HS-5 (cell line): ENCODE measurements around the gene C3orf33.
A peak's percentile ranks its signal among the peaks of the same experiment; 100 is the strongest.
"Not testable (repeated sequence)": the region's sequence is repeated elsewhere in the genome, so short reads cannot be mapped to it uniquely, and the experiment has no call there.

Source experiments
- DNase-seq: peaks from one replicate; pipeline ENCODE4 v3.0.0-alpha.2; 2012; ENCODE audit warnings: low read depth

C3orf33 gene

DNA sequence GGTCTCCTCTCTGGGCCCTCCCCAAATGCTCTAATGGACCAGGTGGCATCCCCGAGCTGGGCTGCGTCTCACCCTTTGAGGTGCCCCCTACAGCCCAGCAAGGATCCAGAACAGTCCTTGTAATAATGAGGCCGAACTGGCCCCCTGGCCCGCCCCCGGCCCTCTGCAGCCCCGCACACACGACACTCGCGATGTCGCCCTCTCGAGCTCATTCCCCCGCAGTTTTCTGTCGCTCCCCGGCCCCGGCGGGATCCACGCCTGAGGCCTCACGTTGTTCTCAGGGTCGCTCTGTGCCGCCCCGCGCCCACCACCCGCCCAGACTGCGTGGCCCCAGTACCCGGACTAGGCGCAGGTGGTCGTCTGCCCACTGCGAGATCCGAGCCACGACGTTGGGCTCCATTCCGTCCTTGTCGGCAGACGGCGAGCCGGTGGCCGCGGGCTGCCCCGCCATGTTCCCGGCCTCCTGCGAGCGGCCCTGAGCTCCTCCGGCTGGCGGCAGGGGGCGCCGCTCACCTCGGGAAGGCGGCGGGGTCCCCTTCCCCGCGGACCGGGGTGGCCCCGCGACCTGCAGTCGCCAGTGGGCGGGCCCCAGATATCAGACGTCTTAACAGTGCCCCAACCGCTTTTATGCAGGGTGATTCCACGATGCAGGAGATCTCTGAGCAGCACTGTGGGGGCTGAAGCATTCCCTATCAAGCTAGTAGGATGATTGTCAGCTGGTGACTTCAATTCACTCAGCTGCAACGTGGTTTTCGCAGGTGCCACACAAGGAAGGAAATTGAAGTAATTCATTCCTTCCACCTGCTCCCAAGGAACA, at the start of gene C3orf33:
C3orf33 (minus strand) TSS at position 477 of the 817 bp plus-strand sequence; CDS start at position 451, 26 bp downstream.
- DNase-seq, result peak; percentile 19

DNA sequence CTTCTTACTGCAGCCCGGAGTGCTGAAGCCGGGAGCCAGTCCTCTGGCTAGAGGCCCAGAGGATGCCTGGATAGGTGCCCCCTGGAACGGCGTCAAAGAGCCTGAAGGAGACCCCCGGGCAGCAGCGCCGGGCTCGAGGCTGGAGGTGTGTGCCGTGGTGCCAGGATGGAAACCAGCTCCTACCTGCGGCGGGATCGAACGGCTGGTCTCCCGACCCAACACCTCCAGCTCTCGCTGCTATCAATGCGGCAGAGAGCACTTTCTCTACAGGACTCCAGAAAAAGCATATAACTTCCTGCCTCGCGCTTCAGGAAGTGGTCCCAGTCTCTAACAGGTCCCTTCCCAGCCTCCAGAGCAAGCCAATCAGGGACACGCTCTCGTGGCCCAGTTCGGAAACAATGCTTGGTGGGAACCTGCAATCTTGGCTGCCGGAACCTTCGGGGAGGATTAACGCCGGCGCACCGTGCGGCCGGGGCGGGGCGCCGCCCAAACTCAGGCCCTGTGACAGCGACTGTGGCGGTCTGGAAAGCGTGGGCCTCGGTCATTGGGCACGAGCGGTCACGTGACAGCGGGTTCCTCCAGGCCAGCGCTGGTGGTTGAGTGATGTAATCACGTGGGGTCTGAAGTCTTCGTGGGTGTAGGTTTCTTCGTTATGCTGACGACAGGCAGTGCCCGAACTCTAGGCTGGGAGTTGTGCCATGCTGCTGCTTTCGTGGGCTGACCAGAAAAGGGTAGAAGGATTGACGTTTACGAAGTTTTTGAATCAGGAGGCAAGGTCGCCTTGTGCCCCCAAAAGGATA, 48.3 kb upstream of the C3orf33 start, which contains the start of gene SLC33A1:
SLC33A1 (minus strand) TSS at position 287 of the 800 bp plus-strand sequence. CDS start 430 bp downstream, outside the sequence.
- DNase-seq, result peak; percentile 97

GRCh38 chr3:155853214-155854140, 47.4 kb upstream of the C3orf33 start:
- DNase-seq, result no peak

- DNase-seq, result no peak
These were observed 46.3 kb upstream of the C3orf33 start for GRCh38 chr3:155852341-155852740.

DNA sequence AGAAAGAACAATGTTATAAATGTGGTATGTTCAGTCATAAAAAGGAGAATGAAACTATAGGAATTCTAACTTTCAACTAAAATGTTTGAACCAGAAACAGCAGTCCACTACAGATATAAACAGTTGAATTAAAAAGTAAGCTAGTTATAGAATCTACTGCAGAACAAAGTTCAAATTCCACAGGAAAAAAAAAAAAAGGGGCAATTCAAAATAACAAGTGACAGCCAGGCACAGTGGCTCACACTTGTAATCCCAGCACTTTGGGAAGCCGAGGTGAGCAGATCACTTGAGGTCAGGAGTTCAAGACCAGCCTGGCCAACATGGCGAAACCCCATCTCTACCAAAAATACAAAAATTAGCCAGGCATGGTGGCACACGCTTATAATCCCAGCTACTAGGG, 43.3 kb upstream of the C3orf33 start:
- DNase-seq, result not testable (repeated sequence)

DNA sequence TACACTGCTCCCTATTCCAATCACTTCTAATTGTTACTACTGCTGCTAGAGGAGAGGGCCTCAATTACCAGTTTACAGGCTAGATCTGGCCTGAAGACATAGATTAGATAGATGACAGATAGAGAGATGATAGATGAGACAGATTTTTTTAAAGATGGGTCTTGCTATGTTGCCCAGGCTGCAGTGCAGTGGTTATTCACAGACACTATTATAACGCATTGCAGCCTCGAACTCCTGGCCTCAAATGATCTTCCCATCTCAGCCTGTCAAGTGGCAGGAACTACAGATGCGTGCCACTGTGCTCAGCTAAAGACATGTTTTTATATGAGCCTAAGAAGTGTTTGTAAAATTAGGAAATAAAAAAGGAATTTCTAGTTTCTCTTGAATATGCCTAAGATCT, 41.9 kb upstream of the C3orf33 start:
- no peak for DNase-seq

GRCh38 chr3:155846119-155846518, 40.0 kb upstream of the C3orf33 start:
- DNase-seq, result no peak

- DNase-seq, result no peak
These were observed 37.5 kb upstream of the C3orf33 start for GRCh38 chr3:155843569-155843968.

DNA sequence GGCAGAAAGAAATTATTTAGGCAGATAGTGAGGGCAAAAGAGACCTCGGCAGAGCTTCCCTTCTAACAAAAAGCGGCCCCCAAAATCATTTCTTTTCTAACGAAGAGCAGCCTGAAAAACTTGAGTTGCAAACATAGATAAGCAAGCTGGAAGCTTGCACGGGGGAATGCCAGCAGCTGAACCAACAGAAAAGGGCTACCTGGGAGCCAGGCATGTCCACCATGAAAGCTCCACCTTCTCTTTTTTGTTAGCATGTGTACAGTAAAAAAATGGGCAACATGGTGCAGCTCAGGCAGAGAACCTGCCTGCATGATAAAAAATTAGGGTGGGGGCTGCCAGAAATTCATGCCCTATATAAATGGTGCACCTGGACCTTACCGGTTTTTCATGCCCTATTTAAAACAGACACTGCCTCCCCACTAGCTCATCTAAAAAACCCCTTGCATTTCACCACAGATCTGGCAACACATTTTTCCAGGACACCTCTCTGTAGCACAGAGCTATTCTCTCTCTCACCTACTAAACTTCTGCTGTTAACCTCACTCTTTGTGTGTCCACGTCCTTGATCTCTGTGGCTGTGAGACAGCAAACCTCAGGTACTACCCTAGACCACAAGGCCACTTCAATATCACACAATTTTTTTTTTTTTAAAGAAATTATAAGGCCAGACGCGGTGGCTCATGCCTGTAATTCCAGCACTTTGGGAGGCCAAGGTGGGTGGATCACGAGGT, 29.4 kb upstream of the C3orf33 start:
- DNase-seq, result no peak

DNA sequence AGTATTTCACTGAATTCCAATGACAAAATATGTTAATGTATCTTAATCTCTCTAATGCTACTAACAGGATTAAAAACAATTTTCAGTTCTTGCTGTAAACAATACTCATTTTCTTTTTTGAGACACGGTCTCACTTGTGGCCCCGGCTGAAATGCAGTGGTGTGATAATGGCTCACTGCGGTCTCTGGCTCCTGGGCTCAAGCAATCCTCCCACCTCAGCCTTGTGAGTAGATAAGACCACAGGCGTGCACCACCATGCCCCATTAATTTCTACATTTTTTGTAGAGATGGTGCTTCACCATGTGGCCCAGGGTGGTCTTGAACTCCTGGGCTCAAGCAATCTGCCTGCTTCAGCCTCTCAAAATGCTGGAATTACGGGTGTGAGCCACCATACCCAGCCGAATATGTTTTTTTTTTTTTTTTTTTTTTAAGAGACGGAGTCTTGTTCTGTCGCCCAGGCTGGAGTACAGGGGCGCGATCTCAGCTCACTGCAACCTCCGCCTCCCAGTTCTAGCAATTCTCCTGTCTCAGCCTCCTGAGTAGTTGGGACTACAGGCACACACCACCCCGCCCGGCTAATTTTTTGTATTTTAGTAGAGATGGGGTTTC, 22.5 kb upstream of the C3orf33 start:
- not testable (repeated sequence) for DNase-seq

- DNase-seq, result no peak
These were observed 9.0 kb upstream of the C3orf33 start for GRCh38 chr3:155815030-155815545.

DNA sequence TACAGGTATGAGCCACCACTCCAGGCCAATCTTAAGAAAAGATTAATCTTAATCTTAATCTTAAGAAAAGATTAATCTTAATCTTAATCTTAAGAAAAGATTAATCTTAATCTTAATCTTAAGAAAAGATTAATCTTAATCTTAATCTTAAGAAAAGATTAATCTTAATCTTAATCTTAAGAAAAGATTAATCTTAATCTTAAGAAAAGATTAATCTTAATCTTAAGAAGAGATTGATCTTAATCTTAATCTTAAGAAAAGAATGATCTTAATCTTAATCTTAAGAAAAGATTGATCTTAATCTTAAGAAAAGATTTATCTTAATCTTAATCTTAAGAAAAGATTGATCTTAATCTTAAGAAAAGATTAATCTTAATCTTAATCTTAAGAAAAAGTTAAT, 7.1 kb upstream of the C3orf33 start:
- DNase-seq, result not testable (repeated sequence)

DNA sequence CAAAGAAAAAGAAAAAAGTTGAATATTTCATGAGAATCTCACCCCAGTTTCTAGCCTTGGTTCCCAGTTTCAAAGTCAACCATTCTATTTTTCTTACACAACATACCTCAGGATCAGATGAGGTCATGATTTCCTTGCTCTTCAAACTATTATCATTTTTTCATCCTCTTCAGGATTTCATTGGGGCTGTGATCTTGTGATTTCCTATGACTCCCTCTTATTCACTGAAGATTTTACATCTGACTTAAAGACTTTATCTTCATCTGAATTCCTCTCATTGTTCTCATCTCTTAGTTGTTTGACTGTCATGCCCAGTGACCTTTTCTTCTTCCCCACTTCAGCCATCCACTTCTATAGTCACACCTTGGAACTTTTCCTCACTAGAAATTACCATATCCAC, 3.1 kb upstream of the C3orf33 start:
- peak; percentile 34 for DNase-seq

GRCh38 chr3:155807823-155808222, 1.7 kb upstream of the C3orf33 start:
- no peak for DNase-seq

- DNase-seq, result no peak
These were observed 775 bp downstream of the C3orf33 start for GRCh38 chr3:155805204-155805801.

- DNase-seq, result no peak
These were observed 1.8 kb downstream of the C3orf33 start for GRCh38 chr3:155804323-155804722.

DNA sequence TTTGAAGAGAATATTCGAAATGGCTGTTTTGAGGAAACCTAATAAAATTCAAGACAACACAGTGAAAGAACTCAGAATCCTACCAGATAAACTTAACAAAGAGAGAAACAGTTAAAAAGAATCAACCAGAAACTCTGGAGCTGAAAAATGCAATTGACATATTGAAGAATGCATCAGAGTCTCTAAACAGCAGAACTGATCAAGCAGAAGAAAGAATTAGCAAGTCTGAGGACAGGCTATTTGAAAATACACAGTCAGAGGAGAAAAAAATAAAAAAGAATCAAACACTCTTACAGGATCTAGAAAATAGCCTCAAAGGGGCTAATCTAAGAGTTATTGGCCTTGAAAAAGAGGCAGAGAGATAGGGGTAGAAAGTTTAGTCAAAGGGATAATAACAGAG, 13.5 kb downstream of the C3orf33 start:
- no peak for DNase-seq

GRCh38 chr3:155791190-155791589, 14.9 kb downstream of the C3orf33 start:
- DNase-seq, result no peak

GRCh38 chr3:155790272-155790925, 15.7 kb downstream of the C3orf33 start:
- DNase-seq, result no peak
